ENCODE data around the gene ANKRD44.
A peak's percentile ranks its signal among the peaks of the same experiment; 100 is the strongest.

Gene ANKRD44

GRCh38 chr2:197216361-197216979 lies 94.1 kb downstream of the ANKRD44 start:
- TF ChIP-seq Cebpa-rat (IDR thresholded peaks at IDR 0.05), result no peak
- Histone ChIP-seq H3K4me1 (peaks cover 32% of the 10 kb centered on the region), H3K4me3 (no peak overlapping the region), H4K20me1 (no peaks in the 10 kb centered on the region), H3K9me3 (no peaks in the 10 kb centered on the region), H3K4me2 (peak overlapping the region; percentile 43), H3K36me3 (no peaks in the 10 kb centered on the region), H3K27me3 (no peaks in the 10 kb centered on the region), H3K9ac (no peak overlapping the region), H3K27ac (no peak overlapping the region)

GRCh38 chr2:197215748-197216360 lies 94.7 kb downstream of the ANKRD44 start:
- H3K27ac ChIP-seq, result no peak overlapping the region
- no peaks in the 10 kb centered on the region for H3K9me3 ChIP-seq
- no peaks in the 10 kb centered on the region for H3K27me3 ChIP-seq
- H3K4me1 ChIP-seq, result peaks cover 32% of the 10 kb centered on the region
- no peak overlapping the region for H3K4me3 ChIP-seq
- no peaks in the 10 kb centered on the region for H3K36me3 ChIP-seq
- TF ChIP-seq Cebpa-rat (IDR thresholded peaks at IDR 0.05), result no peak
- H3K9ac ChIP-seq, result no peak overlapping the region
- peak overlapping the region; percentile 43 for H3K4me2 ChIP-seq
- no peaks in the 10 kb centered on the region for H4K20me1 ChIP-seq

GRCh38 chr2:197212344-197213262 lies 98.0 kb downstream of the ANKRD44 start:
- no peak overlapping the region for H3K27ac ChIP-seq
- TF ChIP-seq Cebpa-rat (IDR thresholded peaks at IDR 0.05), result no peak
- H4K20me1 ChIP-seq, result no peaks in the 10 kb centered on the region
- H3K4me3 ChIP-seq, result no peak overlapping the region
- H3K4me1 ChIP-seq, result peaks cover 43% of the 10 kb centered on the region
- no peaks in the 10 kb centered on the region for H3K9me3 ChIP-seq
- peak overlapping the region; percentile 28 for H3K4me2 ChIP-seq
- H3K27me3 ChIP-seq, result no peaks in the 10 kb centered on the region
- no peaks in the 10 kb centered on the region for H3K36me3 ChIP-seq
- no peak overlapping the region for H3K9ac ChIP-seq

- Histone ChIP-seq H4K20me1 (no peaks in the 10 kb centered on the region), H3K36me3 (no peaks in the 10 kb centered on the region), H3K4me2 (no peak overlapping the region), H3K27ac (no peak overlapping the region), H3K9ac (no peak overlapping the region), H3K4me3 (no peak overlapping the region), H3K27me3 (no peaks in the 10 kb centered on the region), H3K4me1 (peaks cover 37% of the 10 kb centered on the region), H3K9me3 (no peaks in the 10 kb centered on the region)
- no peak for TF ChIP-seq Cebpa-rat (IDR thresholded peaks at IDR 0.05)
These were observed 98.7 kb downstream of the ANKRD44 start for GRCh38 chr2:197211881-197212342.

GRCh38 chr2:197210430-197210829 lies 100.2 kb downstream of the ANKRD44 start:
- H3K4me3 ChIP-seq, result no peak overlapping the region

GRCh38 chr2:197209742-197210408 lies 100.7 kb downstream of the ANKRD44 start:
- H3K27ac ChIP-seq, result no peak overlapping the region; the same call in 1 of the 2 replicates
- no peak overlapping the region for H3K4me3 ChIP-seq
- no peak overlapping the region for H3K9ac ChIP-seq
- no peaks in the 10 kb centered on the region for H3K36me3 ChIP-seq
- peaks cover 25% of the 10 kb centered on the region for H3K4me1 ChIP-seq
- H3K9me3 ChIP-seq, result no peaks in the 10 kb centered on the region
- TF ChIP-seq Cebpa-rat (IDR thresholded peaks at IDR 0.05), result no peak
- no peaks in the 10 kb centered on the region for H4K20me1 ChIP-seq
- no peaks in the 10 kb centered on the region for H3K27me3 ChIP-seq
- peak overlapping the region; percentile 47 for H3K4me2 ChIP-seq

More at GRCh38 chr2:197210430-197210829, 100.2 kb downstream of the ANKRD44 start:
- Histone ChIP-seq H3K36me3 (no peaks in the 10 kb centered on the region), H3K27ac (no peak overlapping the region), H3K4me1 (peaks cover 25% of the 10 kb centered on the region), H3K9ac (no peak overlapping the region), H3K27me3 (no peaks in the 10 kb centered on the region), H3K4me2 (peak overlapping the region; percentile 47), H4K20me1 (no peaks in the 10 kb centered on the region), H3K9me3 (no peaks in the 10 kb centered on the region)
- no peak for TF ChIP-seq Cebpa-rat (IDR thresholded peaks at IDR 0.05)

GRCh38 chr2:197209246-197209645 lies 101.3 kb downstream of the ANKRD44 start:
- Histone ChIP-seq H3K9ac (no peak overlapping the region), H3K27ac (no peak overlapping the region), H4K20me1 (no peaks in the 10 kb centered on the region), H3K9me3 (no peaks in the 10 kb centered on the region), H3K4me3 (no peak overlapping the region), H3K4me2 (peak overlapping the region; percentile 47; the same call in 1 of the 2 replicates), H3K4me1 (peaks cover 25% of the 10 kb centered on the region), H3K36me3 (no peaks in the 10 kb centered on the region), H3K27me3 (no peaks in the 10 kb centered on the region)
- no peak for TF ChIP-seq Cebpa-rat (IDR thresholded peaks at IDR 0.05)

GRCh38 chr2:197208841-197209240 lies 101.7 kb downstream of the ANKRD44 start:
- H3K4me2 ChIP-seq, result no peak overlapping the region
- H3K27me3 ChIP-seq, result no peaks in the 10 kb centered on the region
- no peak overlapping the region for H3K9ac ChIP-seq
- H4K20me1 ChIP-seq, result no peaks in the 10 kb centered on the region
- H3K9me3 ChIP-seq, result no peaks in the 10 kb centered on the region
- H3K27ac ChIP-seq, result no peak overlapping the region
- TF ChIP-seq Cebpa-rat (IDR thresholded peaks at IDR 0.05), result no peak
- H3K4me1 ChIP-seq, result peaks cover 25% of the 10 kb centered on the region
- no peak overlapping the region for H3K4me3 ChIP-seq
- no peaks in the 10 kb centered on the region for H3K36me3 ChIP-seq

- H3K36me3 ChIP-seq, result no peaks in the 10 kb centered on the region
- H3K27ac ChIP-seq, result no peak overlapping the region
- peaks cover 24% of the 10 kb centered on the region for H3K4me1 ChIP-seq
- H4K20me1 ChIP-seq, result no peaks in the 10 kb centered on the region
- H3K9ac ChIP-seq, result no peak overlapping the region
- TF ChIP-seq Cebpa-rat (IDR thresholded peaks at IDR 0.05), result no peak
- H3K27me3 ChIP-seq, result no peaks in the 10 kb centered on the region
- H3K9me3 ChIP-seq, result no peaks in the 10 kb centered on the region
- H3K4me2 ChIP-seq, result no peak overlapping the region
- no peak overlapping the region for H3K4me3 ChIP-seq
These were observed 102.6 kb downstream of the ANKRD44 start for GRCh38 chr2:197208024-197208423.

Measured in BLaER1 (cell line).